Thyroid gland (tissue), 4 donors: Measurements from ENCODE around the gene LPP. TPM values are rescaled to one million over a fixed set of nuclear protein-coding genes. Genes with fewer than 3 reads are reported as not detected.
A peak's percentile ranks its signal among the peaks of the same experiment; 100 is the strongest.

ENCODE experiments used
- DNase-seq, 2 donors: peaks; one replicate each; pipeline ENCODE4 v3.0.0-alpha.2; 2019
- H3K27ac ChIP-seq, 3 donors: fragments of 200-600 bp; sonication (generic); 1 replicate in 2 of 3; 2 replicates in 1 of 3; pipeline ENCODE4 v1.5.1; 2016 to 2019; ENCODE audit warnings: mild to moderate bottlenecking in 1 of 3, moderate library complexity in 1 of 3
- H3K27me3 ChIP-seq: fragments of 200-600 bp; sonication (generic); one replicate; pipeline ENCODE4 v1.5.1; 2019
- H3K36me3 ChIP-seq, 2 donors: fragments of 200-600 bp; sonication (generic); one replicate each; pipeline ENCODE4 v1.5.1; 2016 to 2019
- H3K4me1 ChIP-seq, 2 donors: fragments of 200-600 bp; sonication (generic); one replicate each; pipeline ENCODE4 v1.5.1; 2017 to 2019
- H3K4me3 ChIP-seq, 3 donors: fragments of 200-600 bp; sonication (generic); replicated peaks in 1 of 3; 1 replicate in 2 of 3; 2 replicates in 1 of 3; pipeline ENCODE4 v1.5.1; 2016; ENCODE audit warnings: mild to moderate bottlenecking in 1 of 3
- H3K9me3 ChIP-seq: fragments of 200-600 bp; sonication (generic); one replicate; pipeline ENCODE4 v1.5.1; 2017
- POLR2A ChIP-seq, 2 donors: fragments of 450-650 bp; IDR thresholded peaks; one replicate each; pipeline ENCODE4 v1.6.1; 2017; ENCODE audit warnings: antibody characterized with exemption in 2 of 2, mild to moderate bottlenecking in 2 of 2, moderate library complexity in 1 of 2
- WGBS, 2 donors: methylation state at CpG; one replicate each; pipeline ENCODE4 v1.1.5; 2017; 5-methylcytosine and 5-hydroxymethylcytosine counted together
- intact Hi-C: fragments of 100-400 bp; cut with DNase I; formaldehyde crosslinking; loops from one replicate; pipeline ENCODE4 v1.15.1; 2023
- total RNA-seq, 4 donors: library from RNA; depleted of rRNA; stranded (reverse); fragments of >200 nt; gene quantifications; one replicate each; pipeline ENCODE4 v1.2.3, GENCODE V29; 2016
- TF ChIP-seq, protein P1 (sequence below), 6 experiments: fragments of 200-600 bp in 3 of 6; fragments of 450-650 bp in 3 of 6; sonication (generic) in 3 of 6; IDR thresholded peaks; one replicate each; pipeline ENCODE4 v1.5.1; 2016 to 2019; ENCODE audit warnings: antibody characterized with exemption in 6 of 6, mild to moderate bottlenecking in 2 of 6, inconsistent platforms in 1 of 6, moderate library complexity in 1 of 6

The LPP gene
- total RNA-seq, 4 donors from 2014 or later, result 79.0 to 141 (median 82.8) TPM

DNA sequence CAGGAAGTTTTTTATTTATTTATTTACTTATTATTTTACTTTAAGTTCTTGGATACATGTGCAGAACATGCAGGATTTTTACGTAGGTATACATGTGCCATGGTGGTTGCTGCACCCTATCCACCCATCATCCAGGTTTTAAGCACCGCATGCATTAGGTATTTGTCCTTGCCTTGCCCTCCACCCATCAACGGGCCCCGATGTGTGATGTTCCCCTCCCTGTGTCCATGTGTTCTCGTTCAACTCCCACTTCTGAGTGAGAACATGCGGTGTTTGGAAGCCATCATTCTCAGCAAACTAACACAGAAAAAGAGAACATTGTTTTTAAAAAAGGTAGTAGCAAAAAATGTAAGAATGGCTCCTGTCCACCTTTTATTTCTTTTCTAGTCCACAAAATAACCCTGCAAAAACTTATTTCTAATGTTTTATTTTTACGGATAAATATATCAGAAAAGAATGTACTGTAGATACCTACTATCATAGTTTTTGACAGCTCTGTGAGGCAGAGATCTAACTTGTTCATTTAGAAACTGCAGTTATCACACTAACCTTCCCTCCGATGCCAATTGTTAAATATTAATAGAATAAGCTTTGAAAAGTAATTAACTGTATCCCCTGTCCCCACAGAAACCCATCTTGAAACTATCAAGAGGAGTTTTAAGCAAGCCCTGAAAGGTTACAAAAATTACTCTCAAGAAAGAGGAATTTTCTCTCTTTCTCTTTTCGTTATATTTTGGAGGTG is 189.2 kb downstream of the LPP start:
- TF ChIP-seq, protein P1, sequence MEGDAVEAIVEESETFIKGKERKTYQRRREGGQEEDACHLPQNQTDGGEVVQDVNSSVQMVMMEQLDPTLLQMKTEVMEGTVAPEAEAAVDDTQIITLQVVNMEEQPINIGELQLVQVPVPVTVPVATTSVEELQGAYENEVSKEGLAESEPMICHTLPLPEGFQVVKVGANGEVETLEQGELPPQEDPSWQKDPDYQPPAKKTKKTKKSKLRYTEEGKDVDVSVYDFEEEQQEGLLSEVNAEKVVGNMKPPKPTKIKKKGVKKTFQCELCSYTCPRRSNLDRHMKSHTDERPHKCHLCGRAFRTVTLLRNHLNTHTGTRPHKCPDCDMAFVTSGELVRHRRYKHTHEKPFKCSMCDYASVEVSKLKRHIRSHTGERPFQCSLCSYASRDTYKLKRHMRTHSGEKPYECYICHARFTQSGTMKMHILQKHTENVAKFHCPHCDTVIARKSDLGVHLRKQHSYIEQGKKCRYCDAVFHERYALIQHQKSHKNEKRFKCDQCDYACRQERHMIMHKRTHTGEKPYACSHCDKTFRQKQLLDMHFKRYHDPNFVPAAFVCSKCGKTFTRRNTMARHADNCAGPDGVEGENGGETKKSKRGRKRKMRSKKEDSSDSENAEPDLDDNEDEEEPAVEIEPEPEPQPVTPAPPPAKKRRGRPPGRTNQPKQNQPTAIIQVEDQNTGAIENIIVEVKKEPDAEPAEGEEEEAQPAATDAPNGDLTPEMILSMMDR (IDR thresholded peaks at IDR 0.05), result no peak
- TF ChIP-seq POLR2A (IDR thresholded peaks at IDR 0.05), result no peak
- peaks cover 0 to 9% of the 10 kb centered on the region in 2 donors for H3K4me1 ChIP-seq
- intact Hi-C loops, result no loop called here
- no peak for DNase-seq
- no peak overlapping the region for H3K27ac ChIP-seq
- H3K36me3 ChIP-seq, result no peaks in the 10 kb centered on the region
- no peaks in the 10 kb centered on the region for H3K27me3 ChIP-seq
- no peak overlapping the region for H3K4me3 ChIP-seq
- no peaks in the 10 kb centered on the region for H3K9me3 ChIP-seq
- WGBS, 2 donors, result 94% methylated on average over 9 of the region's 9 CpGs

DNA sequence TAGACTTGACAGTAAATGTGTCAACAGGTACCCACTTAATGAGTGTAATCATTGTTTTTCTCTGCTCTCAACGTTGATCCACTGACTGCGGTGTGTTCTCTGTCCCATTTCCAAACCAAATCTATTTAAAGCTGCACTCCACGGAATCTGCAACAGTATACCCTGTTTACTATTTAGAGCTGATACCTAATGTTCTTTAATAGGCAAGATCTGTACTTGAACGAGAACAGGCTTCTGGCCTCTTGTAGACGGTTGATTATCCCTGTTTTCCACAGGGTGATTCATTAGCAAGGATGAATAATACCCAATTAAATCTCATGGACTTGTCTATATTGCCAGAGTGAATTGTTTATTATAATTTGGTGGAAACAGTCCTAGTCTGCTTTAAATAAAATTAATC is 189.9 kb downstream of the LPP start:
- DNase-seq, result no peak
- 82 to 88% methylated on average over 5 of the region's 5 CpGs for WGBS, 2 donors
- Histone ChIP-seq H3K36me3 (no peaks in the 10 kb centered on the region), H3K9me3 (no peaks in the 10 kb centered on the region), H3K27ac (no peak overlapping the region), H3K4me3 (no peak overlapping the region), H3K27me3 (no peaks in the 10 kb centered on the region), H3K4me1 (peaks cover 0 to 14% of the 10 kb centered on the region in 2 donors)
- TF ChIP-seq, protein P1 (IDR thresholded peaks at IDR 0.05), result no peak
- no peak for TF ChIP-seq POLR2A (IDR thresholded peaks at IDR 0.05)
- intact Hi-C loops, result no loop called here

DNA sequence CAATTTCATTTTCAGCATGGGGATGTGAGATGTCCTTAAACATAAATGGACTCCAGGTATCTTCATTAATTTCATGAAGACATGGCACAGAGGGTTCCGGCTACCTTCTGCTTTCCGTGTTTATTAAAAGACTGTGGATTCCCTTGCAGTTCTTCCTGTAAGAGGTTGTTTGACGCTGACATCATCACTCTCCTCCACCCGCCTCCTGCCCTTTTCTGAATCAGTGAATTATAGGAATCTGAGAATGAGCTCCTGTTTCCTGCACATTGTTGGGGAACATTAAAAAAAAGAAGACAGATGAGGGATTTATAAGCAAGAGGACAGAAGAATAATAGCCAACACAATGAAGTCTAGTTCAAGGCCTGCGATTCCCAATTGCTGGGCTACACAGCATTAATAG is 191.3 kb downstream of the LPP start:
- intact Hi-C loops, result no loop called here
- no peaks in the 10 kb centered on the region for H3K9me3 ChIP-seq
- peaks cover 0 to 19% of the 10 kb centered on the region in 2 donors for H3K4me1 ChIP-seq
- DNase-seq, result no peak
- TF ChIP-seq, protein P1 (IDR thresholded peaks at IDR 0.05), result no peak
- no peak for TF ChIP-seq POLR2A (IDR thresholded peaks at IDR 0.05)
- H3K27me3 ChIP-seq, result no peaks in the 10 kb centered on the region
- H3K27ac ChIP-seq, result no peak overlapping the region
- no peaks in the 10 kb centered on the region for H3K36me3 ChIP-seq
- WGBS, 2 donors, result 78 to 80% methylated on average over 5 of the region's 5 CpGs
- no peak overlapping the region for H3K4me3 ChIP-seq

DNA sequence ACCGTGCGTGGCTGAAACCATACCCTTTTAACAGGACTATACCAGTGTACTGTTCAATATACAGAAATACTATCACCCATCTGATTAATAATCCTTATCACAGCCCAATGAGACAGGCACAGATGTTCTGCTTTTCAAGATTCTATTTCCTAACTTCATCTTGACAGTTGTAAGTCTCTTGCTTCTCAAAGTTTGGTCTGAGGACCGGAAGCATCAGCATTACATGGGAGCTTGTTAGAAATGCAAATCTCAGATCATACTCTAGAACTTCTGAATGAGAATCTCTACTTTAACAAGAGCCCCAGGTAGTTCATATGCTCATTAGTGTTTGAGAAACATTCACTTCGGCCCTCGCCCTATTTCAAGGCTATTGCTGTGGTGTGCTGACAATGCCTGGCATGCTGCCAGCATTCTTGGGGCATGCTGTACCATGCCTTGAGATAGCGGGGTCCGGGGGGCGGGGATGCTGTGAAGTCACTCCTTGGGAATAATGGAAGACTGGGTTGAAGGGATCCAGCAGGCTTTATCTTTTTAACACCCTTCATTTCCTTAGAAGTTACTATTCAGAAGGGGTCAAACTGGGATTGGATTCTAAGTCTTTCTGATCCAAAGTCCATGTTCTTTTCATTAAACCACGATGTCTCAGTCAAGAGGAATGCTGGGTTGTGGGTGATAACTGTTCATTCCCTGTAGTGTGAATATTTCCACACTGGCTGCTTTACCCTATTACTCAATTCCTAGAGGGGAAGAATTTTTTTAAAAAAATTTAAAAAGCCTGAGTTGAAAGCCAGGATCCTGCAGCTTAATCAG is 194.7 kb downstream of the LPP start:
- Histone ChIP-seq H3K36me3 (no peaks in the 10 kb centered on the region), H3K27me3 (no peaks in the 10 kb centered on the region), H3K9me3 (no peaks in the 10 kb centered on the region), H3K4me1 (peaks cover 0 to 19% of the 10 kb centered on the region in 2 donors), H3K27ac (peak overlapping the region in 1 of 3 donors; percentile 37), H3K4me3 (no peak overlapping the region)
- peak in 1 of 2 donors; percentile 12 for DNase-seq
- TF ChIP-seq, protein P1 (IDR thresholded peaks at IDR 0.05), result no peak
- TF ChIP-seq POLR2A (IDR thresholded peaks at IDR 0.05), result no peak
- WGBS, 2 donors, result 77 to 85% methylated on average over 9 of the region's 9 CpGs
- intact Hi-C loops, result no loop called here
